ENCODE results near the gene MDN1. TPM values are rescaled to one million over a fixed set of nuclear protein-coding genes. Genes with fewer than 3 reads are reported as not detected.
A peak's percentile ranks its signal among the peaks of the same experiment; 100 is the strongest.

Gene MDN1
- total RNA-seq, 1 experiment from 2014 or later: 117 TPM

DNA sequence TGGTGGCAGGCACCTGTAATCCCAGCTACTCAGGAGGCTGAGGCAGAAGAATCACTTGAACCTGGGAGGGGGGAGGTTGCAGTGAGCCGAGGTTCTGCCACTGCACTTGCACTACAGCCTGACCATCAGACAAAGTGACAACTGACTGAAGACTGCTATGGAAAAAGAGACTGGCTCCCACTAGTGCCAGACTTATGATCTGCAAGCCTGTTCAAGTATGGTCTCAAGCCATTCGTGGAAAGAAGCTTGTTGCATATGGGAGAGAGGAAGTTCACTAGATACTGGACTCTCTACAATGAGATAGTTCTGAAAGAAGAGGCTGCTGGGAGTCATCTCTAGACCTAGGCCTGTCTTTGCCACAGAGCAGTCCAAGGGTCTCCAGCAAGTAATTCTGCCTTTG, 26.7 kb downstream of the MDN1 start:
- Mint-ChIP-seq H3K36me3 (ENCODE audit: insufficient read depth in 1 of 3, low read depth in 3 of 3) (peaks cover 56 to 77% (median 70%) of the 10 kb centered on the region in 3 experiments), H3K27ac (peak overlapping the region; percentile 44 to 62 (median 59); a peak in 5 of 7 replicates), H3K9me3 (no peaks in the 10 kb centered on the region), H3K4me1 (peaks cover 0 to 12% of the 10 kb centered on the region in 2 experiments; a peak in 2 of 4 replicates), H3K4me3 (no peak overlapping the region), H3K27me3 (ENCODE audit: low read depth) (no peaks in the 10 kb centered on the region)
- no peak overlapping the region for H2AK5ac ChIP-seq (ENCODE audit: insufficient read length, low read length)
- no peak overlapping the region for H3T11ph ChIP-seq (ENCODE audit: low read length)
- H3K18ac ChIP-seq (ENCODE audit: insufficient read length, low read depth, low read length): no peak overlapping the region
- H4K5ac ChIP-seq (ENCODE audit: insufficient read length, low read depth, low read length): no peak overlapping the region
- H4K8ac ChIP-seq (replicated peaks; ENCODE audit: insufficient read length, low read depth, low read length): no peak overlapping the region
- no peak overlapping the region for H3K9ac ChIP-seq (ENCODE audit: extremely low read depth, insufficient read length, low read length)
- H2BK120ac ChIP-seq (ENCODE audit: low read depth, low read length, poor library complexity, severe bottlenecking): no peak overlapping the region
- H3K23ac ChIP-seq (ENCODE audit: insufficient read length, low read depth, low read length): no peak overlapping the region
- no peak overlapping the region for H2BK12ac ChIP-seq (ENCODE audit: insufficient read length, low read depth, low read length)
- no peaks in the 10 kb centered on the region for H3K79me1 ChIP-seq (ENCODE audit: insufficient read depth, low read depth, low read length, poor library complexity, severe bottlenecking)
- H3K79me2 ChIP-seq (ENCODE audit: insufficient read depth, low read length): peaks cover 3% of the 10 kb centered on the region; the same call in 1 of the 2 replicates
- TF ChIP-seq, protein P1, sequence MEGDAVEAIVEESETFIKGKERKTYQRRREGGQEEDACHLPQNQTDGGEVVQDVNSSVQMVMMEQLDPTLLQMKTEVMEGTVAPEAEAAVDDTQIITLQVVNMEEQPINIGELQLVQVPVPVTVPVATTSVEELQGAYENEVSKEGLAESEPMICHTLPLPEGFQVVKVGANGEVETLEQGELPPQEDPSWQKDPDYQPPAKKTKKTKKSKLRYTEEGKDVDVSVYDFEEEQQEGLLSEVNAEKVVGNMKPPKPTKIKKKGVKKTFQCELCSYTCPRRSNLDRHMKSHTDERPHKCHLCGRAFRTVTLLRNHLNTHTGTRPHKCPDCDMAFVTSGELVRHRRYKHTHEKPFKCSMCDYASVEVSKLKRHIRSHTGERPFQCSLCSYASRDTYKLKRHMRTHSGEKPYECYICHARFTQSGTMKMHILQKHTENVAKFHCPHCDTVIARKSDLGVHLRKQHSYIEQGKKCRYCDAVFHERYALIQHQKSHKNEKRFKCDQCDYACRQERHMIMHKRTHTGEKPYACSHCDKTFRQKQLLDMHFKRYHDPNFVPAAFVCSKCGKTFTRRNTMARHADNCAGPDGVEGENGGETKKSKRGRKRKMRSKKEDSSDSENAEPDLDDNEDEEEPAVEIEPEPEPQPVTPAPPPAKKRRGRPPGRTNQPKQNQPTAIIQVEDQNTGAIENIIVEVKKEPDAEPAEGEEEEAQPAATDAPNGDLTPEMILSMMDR (conservative IDR thresholded peaks at IDR 0.05): peak; percentile 65
- H3K9me3 ChIP-seq (ENCODE audit: control insufficient read depth, low read depth, low read length): no peaks in the 10 kb centered on the region
- no peaks in the 10 kb centered on the region for H3K23me2 ChIP-seq (ENCODE audit: insufficient read length, low read depth, low read length, poor library complexity, severe bottlenecking)
- no peak overlapping the region for H2BK20ac ChIP-seq (ENCODE audit: low read depth, low read length, poor library complexity, severe bottlenecking)
- H4K91ac ChIP-seq (ENCODE audit: insufficient read length, low read depth, low read length): no peak overlapping the region
- H3K27ac ChIP-seq (ENCODE audit: insufficient read length, low read depth, low read length): no peak overlapping the region
- no CpG with 5 or more reads among the region's 2 CpGs for WGBS (ENCODE audit: extremely low coverage, insufficient read length, low lambda C conversion rate)
- H3K4me1 ChIP-seq (ENCODE audit: insufficient read depth, low read length): no peaks in the 10 kb centered on the region; the same call in 1 of the 2 replicates
- no peak overlapping the region for H2BK15ac ChIP-seq (ENCODE audit: low read depth, low read length)
- no peaks in the 10 kb centered on the region for H4K20me1 ChIP-seq (ENCODE audit: control insufficient read depth, insufficient read depth, insufficient read length)
- peak; percentile 45 for DNase-seq
- H3K27me3 ChIP-seq (ENCODE audit: insufficient read depth, low read length): no peaks in the 10 kb centered on the region
- H2BK5ac ChIP-seq (ENCODE audit: insufficient read length, low read length): no peak overlapping the region
- H3K4me2 ChIP-seq (ENCODE audit: insufficient read depth, insufficient read length, low read length): no peak overlapping the region
- no peak overlapping the region for H2AFZ ChIP-seq (ENCODE audit: low read length)
- no peak overlapping the region for H3K56ac ChIP-seq (ENCODE audit: insufficient read length, low read depth, low read length)
- H3K4ac ChIP-seq (ENCODE audit: low read depth, low read length): no peak overlapping the region
- no peak overlapping the region for H3K14ac ChIP-seq (ENCODE audit: insufficient read depth, low read length)
